Activated naive CD4-positive, alpha-beta T cell treated with anti-CD3 and anti-CD28 coated beads, Interleukin-2, amount 50 U/mL, for 24 hours (primary cell): Measurements from ENCODE around the gene OR4K1.

Source experiments
- H3K27ac Mint-ChIP-seq: one replicate; pipeline ENCODE4 v1.8.0; 2021; ENCODE audit warnings: mild to moderate bottlenecking, mixed read lengths
- H3K27me3 Mint-ChIP-seq: one replicate; pipeline ENCODE4 v1.8.0; 2021; ENCODE audit warnings: mixed read lengths
- H3K36me3 Mint-ChIP-seq: one replicate; pipeline ENCODE4 v1.8.0; 2021; ENCODE audit warnings: mixed read lengths
- H3K4me1 Mint-ChIP-seq: one replicate; pipeline ENCODE4 v1.8.0; 2021; ENCODE audit warnings: mixed read lengths
- H3K4me3 Mint-ChIP-seq: one replicate; pipeline ENCODE4 v1.8.0; 2021; ENCODE audit warnings: mild to moderate bottlenecking, mixed read lengths
- H3K9me3 Mint-ChIP-seq: one replicate; pipeline ENCODE4 v1.8.0; 2021; ENCODE audit warnings: mixed read lengths

Gene OR4K1

DNA sequence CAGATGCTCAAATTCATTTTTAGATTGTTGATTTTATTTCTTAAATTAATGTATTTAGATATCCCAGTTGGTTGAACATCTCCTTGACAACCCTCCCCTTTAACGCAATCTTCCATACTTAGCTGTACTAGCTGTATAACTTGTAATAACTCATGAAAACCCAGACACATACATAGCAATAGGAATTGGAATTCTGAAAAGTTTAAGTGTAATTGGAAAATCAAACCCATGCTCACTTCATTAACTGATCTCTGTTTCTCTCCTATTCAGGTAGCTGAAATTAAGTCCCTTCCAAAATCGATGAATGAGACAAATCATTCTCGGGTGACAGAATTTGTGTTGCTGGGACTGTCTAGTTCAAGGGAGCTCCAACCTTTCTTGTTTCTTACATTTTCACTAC, 44.6 kb downstream of the OR4K1 start, which contains the start of gene OR4K15:
OR4K15 (plus strand) TSS at position 301 of the 400 bp plus-strand sequence; CDS start at position 301, 0 bp downstream.
- Mint-ChIP-seq H3K4me3 (peak within 1 kb of the TSS; percentile 40), H3K4me1 (peaks cover 42% of the 10 kb centered on the region), H3K27me3 (no peaks in the 10 kb centered on the region), H3K27ac (peak within 1 kb of the TSS; percentile 67), H3K9me3 (peaks cover 6% of the 10 kb centered on the region), H3K36me3 (no peaks in the 10 kb centered on the region)
